SK-N-SH (cell line): Measurements from ENCODE around the gene CFAP97D1. TPM values are rescaled to one million over a fixed set of nuclear protein-coding genes. Genes with fewer than 3 reads are reported as not detected.

Experiments
- CTCF ChIA-PET: fragments of 300-600, 350-600 bp; formaldehyde crosslinking; extraction: SDS; loops from one replicate; lab custom pipeline; 2021; lab: Yijun Ruan, JAX
- POLR2A ChIA-PET: fragments of 350-600 bp; sonication (Branson Sonifier 250); formaldehyde crosslinking; extraction: SDS; loops from one replicate; lab custom pipeline; 2020; ENCODE audit warnings: antibody characterized with exemption, inconsistent platforms; lab: Yijun Ruan, JAX
- DNase-seq: peaks from one replicate; pipeline ENCODE4 v3.0.0; 2012
- H2AFZ ChIP-seq: fragments of 200-600 bp; sonication (generic); 2 replicates; pipeline ENCODE4 v1.8.1; 2016; ENCODE audit warnings: antibody characterized with exemption, mild to moderate bottlenecking, low read depth
- H3F3A ChIP-seq: fragments of 200-600 bp; sonication (generic); replicated peaks from 2 replicates; pipeline ENCODE3; 2016; ENCODE audit warnings: antibody characterized with exemption, mild to moderate bottlenecking; ENCODE audit not compliant: insufficient read depth
- H3K27ac ChIP-seq, 2 experiments: fragments of 200-500 bp in 1 of 2; fragments of 200-600 bp in 1 of 2; sonication (Bioruptor generic) in 1 of 2; sonication (generic), shearing (Covaris generic) in 1 of 2; 2 replicates each; pipeline versions ENCODE4 v1.5.1 to v1.6.1; 2014 to 2016; ENCODE audit warnings: low read depth in 2 of 2, inconsistent platforms in 1 of 2, low read length in 1 of 2, mild to moderate bottlenecking in 1 of 2, mixed read lengths in 1 of 2
- H3K27me3 ChIP-seq: fragments of 200-600 bp; sonication (generic), shearing (Covaris generic); 2 replicates; pipeline ENCODE4 v1.6.1; 2016; ENCODE audit warnings: mixed run types; ENCODE audit not compliant: insufficient read depth
- H3K36me3 ChIP-seq, 2 experiments: fragments of 200-500 bp in 1 of 2; fragments of 200-600 bp in 1 of 2; sonication (Bioruptor generic) in 1 of 2; sonication (generic) in 1 of 2; replicated peaks in 1 of 2; 2 replicates each; pipeline versions ENCODE3 to v1.5.1; 2014 to 2016; ENCODE audit warnings: low read length in 1 of 2, mild to moderate bottlenecking in 1 of 2; ENCODE audit not compliant: insufficient read depth in 2 of 2, control insufficient read depth in 1 of 2
- H3K4me1 ChIP-seq, 2 experiments: fragments of 200-500 bp in 1 of 2; fragments of 200-600 bp in 1 of 2; sonication (Bioruptor generic) in 1 of 2; sonication (generic), shearing (Covaris generic) in 1 of 2; 2 replicates each; pipeline versions ENCODE4 v1.5.1 to v1.6.1; 2014 to 2016; ENCODE audit warnings: low read depth in 1 of 2, low read length in 1 of 2, mixed run types in 1 of 2; ENCODE audit not compliant: insufficient read depth in 2 of 2, control insufficient read depth in 1 of 2
- H3K4me2 ChIP-seq: fragments of 200-600 bp; sonication (generic), shearing (Covaris generic); 2 replicates; pipeline ENCODE4 v1.6.1; 2017; ENCODE audit warnings: mixed run types
- H3K4me3 ChIP-seq, 2 experiments: fragments of 200-500 bp in 1 of 2; fragments of 200-600 bp in 1 of 2; sonication (Bioruptor generic) in 1 of 2; sonication (generic), shearing (Covaris generic) in 1 of 2; 2 replicates each; pipeline versions ENCODE4 v1.5.1 to v1.8.1; 2014 to 2016; ENCODE audit warnings: low read depth in 2 of 2, inconsistent platforms in 1 of 2, low read length in 1 of 2, mild to moderate bottlenecking in 1 of 2, mixed read lengths in 1 of 2, moderate library complexity in 1 of 2
- H3K79me2 ChIP-seq: fragments of 200-600 bp; sonication (generic); 2 replicates; pipeline ENCODE4 v1.8.1; 2017; ENCODE audit warnings: mild to moderate bottlenecking; ENCODE audit not compliant: insufficient read depth
- H3K9ac ChIP-seq: fragments of 200-600 bp; sonication (generic); 2 replicates; pipeline ENCODE4 v1.6.1; 2017; ENCODE audit warnings: mixed run types
- H3K9me2 ChIP-seq: fragments of 200-600 bp; sonication (generic); 2 replicates; pipeline ENCODE4 v1.6.1; 2017; ENCODE audit warnings: mixed run types
- H3K9me3 ChIP-seq: fragments of 200-600 bp; sonication (generic); 2 replicates; pipeline ENCODE4 v1.6.1; 2017; ENCODE audit warnings: mixed run types, mild to moderate bottlenecking, moderate library complexity
- H4K20me1 ChIP-seq: fragments of 200-600 bp; sonication (generic); 2 replicates; pipeline ENCODE4 v1.6.1; 2017; ENCODE audit warnings: mild to moderate bottlenecking, mixed run types; ENCODE audit not compliant: insufficient read depth
- CTCF ChIP-seq: fragments of 200-600 bp; sonication (generic); IDR thresholded peaks from 2 replicates; pipeline ENCODE4 v1.6.1; 2017; ENCODE audit warnings: antibody characterized with exemption, mild to moderate bottlenecking, moderate library complexity
- FOXJ3 ChIP-seq: sonication (generic); formaldehyde crosslinking; IDR thresholded peaks from 2 replicates; pipeline ENCODE4 v1.5.1; 2020; ENCODE audit warnings: mild to moderate bottlenecking, missing genetic modification reagents
- IRF3 ChIP-seq: fragments of 150-350 bp; IDR thresholded peaks from 2 replicates; pipeline ENCODE4 v1.6.1; 2016; ENCODE audit warnings: mild to moderate bottlenecking, low read depth, low read length
- MEF2A ChIP-seq: IDR thresholded peaks from 2 replicates; pipeline ENCODE4 v1.4.0; 2012; ENCODE audit warnings: low read depth, borderline replicate concordance
- POLR2AphosphoS5 ChIP-seq: IDR thresholded peaks from 2 replicates; pipeline ENCODE4 v1.6.1; 2012; ENCODE audit warnings: low read depth, low read length
- RAD21 ChIP-seq: IDR thresholded peaks from 2 replicates; pipeline ENCODE4 v1.6.1; 2012; ENCODE audit warnings: mild to moderate bottlenecking, low read length
- RXRA ChIP-seq: IDR thresholded peaks from 2 replicates; pipeline ENCODE4 v1.4.0; 2012; ENCODE audit warnings: low read depth, mild to moderate bottlenecking, borderline replicate concordance
- SIN3A ChIP-seq: IDR thresholded peaks from 2 replicates; pipeline ENCODE4 v1.6.1; 2012; ENCODE audit warnings: low read depth, mild to moderate bottlenecking, low read length, moderate library complexity, borderline replicate concordance
- SMC3 ChIP-seq: IDR thresholded peaks from 2 replicates; pipeline ENCODE4 v1.6.1; 2012; ENCODE audit warnings: low read depth, low read length, improper control_type of control experiment
- TCF12 ChIP-seq: IDR thresholded peaks from 2 replicates; pipeline ENCODE4 v1.4.0; 2012
- WGBS: methylation state at CpG from one replicate; pipeline ENCODE4 v1.1.6; 2017; ENCODE audit warnings: low lambda C conversion rate; 5-methylcytosine and 5-hydroxymethylcytosine counted together
- polyA plus RNA-seq, 3 experiments: library from polyadenylated mRNA; depleted of rRNA; stranded (reverse); fragments of >200 nt; gene quantifications; 2 replicates each; pipeline ENCODE4 v1.2.3, GENCODE V29; 2012

The CFAP97D1 gene
- polyA plus RNA-seq, 1 of the 3 experiments (the other 2 are of a cell fraction): 0.02 TPM

- TF ChIP-seq IRF3 (peak; percentile 5; the same call in 1 of the 2 replicates), RXRA (no peak), CTCF (peak; percentile 99), POLR2AphosphoS5 (no peak), SIN3A (0 out of 2 replicates have a peak, but pooled peaks have one; percentile 32), MEF2A (no peak), FOXJ3 (CRISPR knock-in tag) (no peak)
- TF ChIP-seq, all 33 proteins: peak for 7
These were observed 19.9 kb upstream of the CFAP97D1 start (continued) for GRCh38 chr17:43760254-43760852.

- H3K36me3 ChIP-seq: peaks cover 12 to 34% of the 10 kb centered on the region in 2 experiments
- DNase-seq: peak; percentile 74
These were observed 13.7 kb upstream of the CFAP97D1 start for GRCh38 chr17:43766413-43767052.

More at GRCh38 chr17:43766413-43767052, 13.7 kb upstream of the CFAP97D1 start:
- H3K9ac ChIP-seq: no peak overlapping the region
- WGBS: 57% methylated on average over 7 of the region's 7 CpGs
- H3K9me3 ChIP-seq: no peaks in the 10 kb centered on the region
- H3K27me3 ChIP-seq: no peaks in the 10 kb centered on the region
- H3K79me2 ChIP-seq: no peaks in the 10 kb centered on the region
- no peak overlapping the region; a peak in 1 of 4 replicates for H3K4me3 ChIP-seq
- CTCF ChIA-PET: interaction anchor here (0.6 to 3.3 kb wide), 50 partner anchors 10 to 369 kb away, joined by 3 to 59 read pairs (median 3); partner anchors contain the start of genes CD300LG, CFAP97D1 and DUSP3
- H3F3A ChIP-seq: peaks cover 26% of the 10 kb centered on the region
- no peaks in the 10 kb centered on the region for H4K20me1 ChIP-seq
- no peak overlapping the region for H3K27ac ChIP-seq
- POLR2A ChIA-PET: no interaction called here
- H3K4me1 ChIP-seq: no peaks in the 10 kb centered on the region
- H2AFZ ChIP-seq: no peak overlapping the region
- no peaks in the 10 kb centered on the region for H3K9me2 ChIP-seq
- TF ChIP-seq SIN3A (no peak), RAD21 (peak; percentile 53), RXRA (no peak), CTCF (peak; percentile 97), TCF12 (no peak), SMC3 (peak; percentile 32; the same call in 1 of the 2 replicates)
- H3K4me2 ChIP-seq: no peak overlapping the region
